Upper lobe of left lung (tissue), 4 donors: Measurements from ENCODE around the gene CELF1.

Experiments used
- EP300 ChIP-seq, 4 donors: sonication (generic); formaldehyde crosslinking; IDR thresholded peaks; one replicate each; pipeline ENCODE4 v1.5.1; 2017; ENCODE audit warnings: antibody characterized with exemption in 4 of 4, control low read depth in 2 of 4
- POLR2A ChIP-seq, 4 donors: fragments of 450-650 bp; IDR thresholded peaks; one replicate each; pipeline ENCODE4 v1.5.1; 2016 to 2017; ENCODE audit warnings: antibody characterized with exemption in 4 of 4, mild to moderate bottlenecking in 2 of 4
- POLR2AphosphoS5 ChIP-seq, 2 donors: sonication (generic); formaldehyde crosslinking; IDR thresholded peaks; one replicate each; pipeline ENCODE4 v1.5.1; 2017; ENCODE audit warnings: antibody characterized with exemption in 2 of 2
- TF ChIP-seq, protein P1 (sequence below), 6 experiments: fragments of 450-650 bp in 4 of 6; fragments of 200-600 bp in 2 of 6; sonication (generic) in 2 of 6; IDR thresholded peaks; one replicate each; pipeline ENCODE4 v1.5.1; 2016 to 2019; ENCODE audit warnings: antibody characterized with exemption in 6 of 6

DNA sequence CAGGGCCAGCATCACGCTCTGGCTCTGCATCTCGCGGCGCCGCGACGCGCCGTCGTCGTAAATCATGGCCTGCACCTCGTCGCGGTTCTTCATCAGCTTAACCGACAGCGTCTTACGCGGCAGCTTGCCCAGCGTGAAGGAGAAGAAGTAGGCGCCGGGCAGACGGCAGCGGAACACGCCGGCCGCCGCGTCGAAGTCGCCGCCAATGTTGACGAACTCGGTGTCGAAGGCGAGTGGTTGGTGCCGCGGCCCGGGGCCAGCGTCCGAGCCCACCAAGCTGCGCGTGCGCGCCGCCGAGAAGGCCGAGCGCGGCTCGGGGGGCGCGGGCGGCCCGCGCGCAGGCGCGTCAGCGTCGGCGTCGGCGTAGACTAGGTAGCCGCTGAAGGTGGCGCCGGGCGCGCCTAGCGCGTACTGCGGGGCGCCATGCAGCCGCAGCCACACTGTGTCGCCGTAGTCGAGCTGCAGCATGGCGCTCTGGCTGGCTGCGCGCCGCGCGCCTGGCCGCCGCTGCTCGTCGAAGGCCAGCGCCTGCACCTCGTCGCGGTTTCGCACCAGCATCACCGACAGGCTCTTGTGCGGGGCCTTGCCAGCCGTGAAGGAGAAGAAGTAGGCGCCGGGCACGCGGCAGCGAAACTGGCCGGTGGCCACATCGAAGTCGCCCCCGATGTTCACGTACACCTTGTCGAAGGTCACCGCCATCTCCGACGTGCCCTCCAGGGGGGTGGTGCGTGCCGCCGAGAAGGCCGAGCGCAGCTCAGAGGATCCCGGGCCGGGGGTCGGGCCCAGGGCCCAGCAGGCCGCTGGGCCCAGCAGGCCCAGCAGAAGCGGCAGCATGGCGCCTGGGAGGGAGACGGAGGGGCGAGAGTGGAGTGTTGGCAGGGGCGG is 37.3 kb upstream of the CELF1 start:
- TF ChIP-seq, protein P1, sequence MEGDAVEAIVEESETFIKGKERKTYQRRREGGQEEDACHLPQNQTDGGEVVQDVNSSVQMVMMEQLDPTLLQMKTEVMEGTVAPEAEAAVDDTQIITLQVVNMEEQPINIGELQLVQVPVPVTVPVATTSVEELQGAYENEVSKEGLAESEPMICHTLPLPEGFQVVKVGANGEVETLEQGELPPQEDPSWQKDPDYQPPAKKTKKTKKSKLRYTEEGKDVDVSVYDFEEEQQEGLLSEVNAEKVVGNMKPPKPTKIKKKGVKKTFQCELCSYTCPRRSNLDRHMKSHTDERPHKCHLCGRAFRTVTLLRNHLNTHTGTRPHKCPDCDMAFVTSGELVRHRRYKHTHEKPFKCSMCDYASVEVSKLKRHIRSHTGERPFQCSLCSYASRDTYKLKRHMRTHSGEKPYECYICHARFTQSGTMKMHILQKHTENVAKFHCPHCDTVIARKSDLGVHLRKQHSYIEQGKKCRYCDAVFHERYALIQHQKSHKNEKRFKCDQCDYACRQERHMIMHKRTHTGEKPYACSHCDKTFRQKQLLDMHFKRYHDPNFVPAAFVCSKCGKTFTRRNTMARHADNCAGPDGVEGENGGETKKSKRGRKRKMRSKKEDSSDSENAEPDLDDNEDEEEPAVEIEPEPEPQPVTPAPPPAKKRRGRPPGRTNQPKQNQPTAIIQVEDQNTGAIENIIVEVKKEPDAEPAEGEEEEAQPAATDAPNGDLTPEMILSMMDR (IDR thresholded peaks at IDR 0.05), result no peak
- TF ChIP-seq POLR2AphosphoS5 (IDR thresholded peaks at IDR 0.05) (no peak), EP300 (IDR thresholded peaks at IDR 0.05) (no peak), POLR2A (IDR thresholded peaks at IDR 0.05) (no peak)
